Naive thymus-derived CD4-positive, alpha-beta T cell (primary cell): ENCODE results near the gene MAGEA8. TPM values are rescaled to one million over a fixed set of nuclear protein-coding genes. Genes with fewer than 3 reads are reported as not detected.

ENCODE experiments used
- polyA plus RNA-seq, 2 donors: library from polyadenylated mRNA; unstranded; fragments of 300-500 nt; fragmentation: Illumina TruSeq; gene quantifications; one replicate each; pipeline ENCODE4 v1.2.3, GENCODE V29; 2021
- total RNA-seq, 6 experiments: library from RNA in 5 of 6; stranded (reverse) in 5 of 6; gene quantifications; 1 replicate in 5 of 6; 2 replicates in 1 of 6; pipeline ENCODE4 v1.2.3 and lab custom pipeline; 2021 to 2026

MAGEA8 gene
- total and polyA plus RNA-seq, 7 experiments from 2014 or later, result not detected

Other genes starting within 250 kb of the MAGEA8 start
- 10 to 100 TPM; 11.9 to 23.4 (median 19.9) TPM for gene TMEM185A, start 249.4 kb upstream of the MAGEA8 start, total RNA-seq
- gene TMEM185A, start 249.4 kb upstream of the MAGEA8 start, polyA plus RNA-seq, result 10 to 100 TPM; 16.7 to 23.8 TPM
- not detected for gene MAGEA11, start 169.1 kb upstream of the MAGEA8 start, total RNA-seq
- gene MAGEA11, start 169.1 kb upstream of the MAGEA8 start, polyA plus RNA-seq, result not detected
- gene HSFX1, start 107.1 kb upstream of the MAGEA8 start, total RNA-seq, result 1 to 10 TPM in 3 of 5 experiments, under 1 TPM in 2; 0.47 to 2.8 (median 1.2) TPM
- under 1 TPM in 1 of 2 donors, not detected in 1; 0.52 TPM for gene HSFX1, start 107.1 kb upstream of the MAGEA8 start, polyA plus RNA-seq
- not detected for gene MAGEA9, start 99.3 kb upstream of the MAGEA8 start, total RNA-seq
- not detected for gene MAGEA9, start 99.3 kb upstream of the MAGEA8 start, polyA plus RNA-seq
- not detected for gene HSFX4, start 48.4 kb downstream of the MAGEA8 start, total RNA-seq
- gene HSFX4, start 48.4 kb downstream of the MAGEA8 start, polyA plus RNA-seq, result not detected
- gene EOLA2, start 57.3 kb downstream of the MAGEA8 start, total RNA-seq, result 10 to 100 TPM; 43.1 to 59.1 (median 45.4) TPM
- 10 to 100 TPM; 23.3 to 45.3 TPM for gene EOLA2, start 57.3 kb downstream of the MAGEA8 start, polyA plus RNA-seq